Stimulated activated CD8-positive, alpha-beta memory T cell treated with anti-CD3 and anti-CD28 coated beads, Interleukin-15, amount 100 ng/mL, for 4 hours (primary cell): Measurements from ENCODE around the gene RNASE13.

ENCODE experiments used
- DNase-seq, 2 donors: peaks; one replicate each; pipeline ENCODE4 v3.0.0-alpha.2; 2020; ENCODE audit warnings: low read depth in 2 of 2

Gene RNASE13

GRCh38 chr14:21066882-21067502 lies 32.4 kb upstream of the RNASE13 start:
- no peak for DNase-seq

- DNase-seq, result no peak
These were observed 28.9 kb upstream of the RNASE13 start for GRCh38 chr14:21063479-21063878.

- DNase-seq, result no peak
These were observed 26.7 kb upstream of the RNASE13 start for GRCh38 chr14:21061347-21061668.

GRCh38 chr14:21060614-21061346 lies 26.2 kb upstream of the RNASE13 start:
- DNase-seq, result no peak

GRCh38 chr14:21059842-21060613 lies 25.4 kb upstream of the RNASE13 start:
- DNase-seq, result no peak

- DNase-seq, result no peak
These were observed 24.3 kb upstream of the RNASE13 start for GRCh38 chr14:21058903-21059302.

- DNase-seq, result no peak
These were observed 23.4 kb upstream of the RNASE13 start, which contains the start of gene RNASE8 for GRCh38 chr14:21057803-21058675. RNASE8 (plus strand) TSS chr14:21057822; CDS start chr14:21057893, 71 bp downstream.

GRCh38 chr14:21056520-21057163 lies 22.0 kb upstream of the RNASE13 start:
- no peak for DNase-seq

- no peak for DNase-seq
These were observed 21.0 kb upstream of the RNASE13 start for GRCh38 chr14:21055432-21056117.

GRCh38 chr14:21054768-21055145 lies 20.1 kb upstream of the RNASE13 start:
- DNase-seq, result no peak

- no peak for DNase-seq
These were observed 19.6 kb upstream of the RNASE13 start for GRCh38 chr14:21054123-21054767.

- DNase-seq, result no peak
These were observed 18.8 kb upstream of the RNASE13 start for GRCh38 chr14:21053184-21054122.

- no peak for DNase-seq
These were observed 16.0 kb upstream of the RNASE13 start for GRCh38 chr14:21050597-21050996.

- DNase-seq, result no peak
These were observed 14.7 kb upstream of the RNASE13 start for GRCh38 chr14:21049271-21049673.

- DNase-seq, result no peak
These were observed 14.0 kb upstream of the RNASE13 start for GRCh38 chr14:21048638-21049037.

- no peak for DNase-seq
These were observed 12.8 kb upstream of the RNASE13 start for GRCh38 chr14:21047378-21047781.

- no peak for DNase-seq
These were observed 9.5 kb upstream of the RNASE13 start for GRCh38 chr14:21043974-21044618.

- DNase-seq, result no peak
These were observed 8.9 kb upstream of the RNASE13 start for GRCh38 chr14:21043387-21043973.
